IMR-90 (cell line): Measurements from ENCODE around the gene PCSK1N. TPM values are rescaled to one million over a fixed set of nuclear protein-coding genes. Genes with fewer than 3 reads are reported as not detected.

ENCODE experiments used
- ATAC-seq: fragments of 200-7000 bp; cut with Tn5 transposase; 2 replicates; pipeline ENCODE4 v1.9.1; 2020; ENCODE audit warnings: low read depth, mild to moderate bottlenecking, moderate library complexity
- BruUV-seq: library from RNA; stranded (reverse); fragments of 400-500 nt; replicated peaks from 2 replicates; lab custom pipeline; 2021; lab: Mats Ljungman, UMichigan
- CTCF ChIA-PET: fragments of 300-600 bp; formaldehyde crosslinking; extraction: SDS; loops from one replicate; lab custom pipeline; 2021; ENCODE audit warnings: antibody characterized with exemption; lab: Yijun Ruan, JAX
- POLR2A ChIA-PET: fragments of 300-600 bp; sonication (Branson Sonifier 250); formaldehyde crosslinking; loops from one replicate; lab custom pipeline; 2022; ENCODE audit warnings: antibody characterized with exemption; ENCODE audit not compliant: unreplicated experiment; lab: Charles Lee
- DNase-seq: peaks from one replicate; pipeline ENCODE4 v3.0.0; 2013
- H2AFZ ChIP-seq: replicated peaks from 2 replicates; pipeline ENCODE3; 2013; ENCODE audit warnings: low read length, mild to moderate bottlenecking; ENCODE audit not compliant: poor library complexity
- H2AK5ac ChIP-seq: 2 replicates; pipeline ENCODE4 v1.6.1; 2013; ENCODE audit warnings: low read depth, low read length, inconsistent platforms
- H2AK9ac ChIP-seq: replicated peaks from 2 replicates; pipeline ENCODE3; 2013; ENCODE audit warnings: mild to moderate bottlenecking, low read depth, low read length, moderate library complexity; ENCODE audit not compliant: poor library complexity
- H2BK120ac ChIP-seq: 2 replicates; pipeline ENCODE4 v1.6.1; 2013; ENCODE audit warnings: low read depth, low read length, inconsistent platforms
- H2BK15ac ChIP-seq: 3 replicates; pipeline ENCODE4 v1.6.1; 2013; ENCODE audit warnings: low read depth, low read length, inconsistent platforms
- H2BK20ac ChIP-seq: 2 replicates; pipeline ENCODE4 v1.6.1; 2013; ENCODE audit warnings: low read depth, mild to moderate bottlenecking, inconsistent platforms, low read length, moderate library complexity
- H2BK5ac ChIP-seq: 2 replicates; pipeline ENCODE4 v1.6.1; 2013; ENCODE audit warnings: mild to moderate bottlenecking, low read depth, low read length, inconsistent platforms; ENCODE audit not compliant: poor library complexity, severe bottlenecking
- H3K14ac ChIP-seq: replicated peaks from 2 replicates; pipeline ENCODE4 v1.6.1; 2013; ENCODE audit warnings: low read depth, low read length, inconsistent platforms
- H3K18ac ChIP-seq: 2 replicates; pipeline ENCODE4 v1.6.1; 2013; ENCODE audit warnings: low read depth, low read length, control low read depth
- H3K23ac ChIP-seq: 2 replicates; pipeline ENCODE4 v1.6.1; 2013; ENCODE audit warnings: low read depth, low read length, inconsistent platforms
- H3K27ac ChIP-seq: 2 replicates; pipeline ENCODE4 v1.5.1; 2013; ENCODE audit warnings: mild to moderate bottlenecking, control low read depth, low read length; ENCODE audit not compliant: insufficient read depth
- H3K27me3 ChIP-seq: 2 replicates; pipeline ENCODE4 v1.6.1; 2013; ENCODE audit warnings: low read length; ENCODE audit not compliant: control insufficient read depth, insufficient read depth
- H3K36me3 ChIP-seq: 2 replicates; pipeline ENCODE4 v1.6.1; 2013; ENCODE audit warnings: low read length, mixed read lengths; ENCODE audit not compliant: control insufficient read depth, insufficient read depth
- H3K4ac ChIP-seq: 2 replicates; pipeline ENCODE4 v1.6.1; 2013; ENCODE audit warnings: low read depth, low read length, inconsistent platforms
- H3K4me1 ChIP-seq: 2 replicates; pipeline ENCODE4 v1.6.1; 2013; ENCODE audit warnings: low read length, mixed read lengths; ENCODE audit not compliant: control insufficient read depth, insufficient read depth
- H3K4me2 ChIP-seq: 2 replicates; pipeline ENCODE4 v1.6.1; 2013; ENCODE audit warnings: low read depth, mild to moderate bottlenecking, control low read depth, low read length, moderate library complexity
- H3K4me3 ChIP-seq: 2 replicates; pipeline ENCODE4 v1.5.1; 2013; ENCODE audit warnings: low read depth, mild to moderate bottlenecking, control low read depth, low read length, moderate library complexity; ENCODE audit not compliant: insufficient read depth
- H3K56ac ChIP-seq: 2 replicates; pipeline ENCODE4 v1.6.1; 2013; ENCODE audit warnings: low read length, inconsistent platforms; ENCODE audit not compliant: insufficient read depth; ENCODE audit errors: extremely low read depth
- H3K79me1 ChIP-seq, 2 experiments: 2 replicates each; pipeline ENCODE4 v1.6.1; 2013; ENCODE audit warnings: low read length in 2 of 2, inconsistent platforms in 1 of 2, low read depth in 1 of 2
- H3K9ac ChIP-seq: 2 replicates; pipeline ENCODE4 v1.6.1; 2013; ENCODE audit warnings: low read depth, low read length, control low read depth
- H3K9me1 ChIP-seq: 2 replicates; pipeline ENCODE4 v1.6.1; 2013; ENCODE audit warnings: low read length, inconsistent platforms; ENCODE audit not compliant: insufficient read depth
- H3K9me3 ChIP-seq: 2 replicates; pipeline ENCODE4 v1.6.1; 2013; ENCODE audit warnings: low read length; ENCODE audit not compliant: control insufficient read depth, insufficient read depth
- H4K20me1 ChIP-seq: 2 replicates; pipeline ENCODE4 v1.6.1; 2013; ENCODE audit warnings: low read length, inconsistent platforms; ENCODE audit not compliant: insufficient read depth
- H4K5ac ChIP-seq: 2 replicates; pipeline ENCODE4 v1.6.1; 2013; ENCODE audit warnings: mild to moderate bottlenecking, low read depth, low read length, control low read depth
- H4K8ac ChIP-seq, 2 experiments: 2 replicates each; pipeline ENCODE4 v1.6.1; 2013; ENCODE audit warnings: low read depth in 2 of 2, low read length in 2 of 2, control low read depth in 1 of 2, inconsistent platforms in 1 of 2
- H4K91ac ChIP-seq: 2 replicates; pipeline ENCODE4 v1.6.1; 2013; ENCODE audit warnings: low read depth, low read length, inconsistent platforms; ENCODE audit not compliant: insufficient read depth
- BHLHE40 ChIP-seq: fragments of 150-350 bp; IDR thresholded peaks from 2 replicates; pipeline ENCODE4 v1.6.1; 2016; ENCODE audit warnings: mild to moderate bottlenecking, low read depth, low read length
- CHD1 ChIP-seq: IDR thresholded peaks from 2 replicates; pipeline ENCODE4 v1.6.1; 2012; ENCODE audit warnings: low read depth, low read length, improper control_type of control experiment
- CTCF ChIP-seq: conservative IDR thresholded peaks from 2 replicates; pipeline ENCODE4 v1.5.1; 2012; ENCODE audit warnings: mild to moderate bottlenecking, low read depth, low read length, improper control_type of control experiment
- ELK1 ChIP-seq: fragments of 150-350 bp; IDR thresholded peaks from 2 replicates; pipeline ENCODE4 v1.6.1; 2016; ENCODE audit warnings: low read depth, mild to moderate bottlenecking, low read length, moderate library complexity, borderline replicate concordance
- MAZ ChIP-seq: IDR thresholded peaks from 2 replicates; pipeline ENCODE4 v1.6.1; 2012; ENCODE audit warnings: low read depth, mild to moderate bottlenecking, low read length, improper control_type of control experiment, moderate library complexity, borderline replicate concordance
- MXI1 ChIP-seq: IDR thresholded peaks from 2 replicates; pipeline ENCODE4 v1.6.1; 2012; ENCODE audit warnings: low read depth, mild to moderate bottlenecking, low read length, moderate library complexity, borderline replicate concordance
- NFE2L2 ChIP-seq: fragments of 150-350 bp; IDR thresholded peaks from 2 replicates; pipeline ENCODE4 v1.6.1; 2016; ENCODE audit warnings: low read depth, mild to moderate bottlenecking, low read length
- RFX5 ChIP-seq: IDR thresholded peaks from 2 replicates; pipeline ENCODE4 v1.8.0; 2012; ENCODE audit warnings: low read depth, mild to moderate bottlenecking, low read length, moderate library complexity
- WGBS, 2 experiments: methylation state at CpG; one replicate each; pipeline versions ENCODE4 v1.1.5 to v1.1.7; 2013; ENCODE audit warnings: missing lambda C conversion rate in 2 of 2; ENCODE audit not compliant: insufficient read length in 1 of 2; ENCODE audit errors: extremely low coverage in 2 of 2; 5-methylcytosine and 5-hydroxymethylcytosine counted together
- dilution Hi-C: fragments of 300-500 bp; cut with HindIII; formaldehyde crosslinking; loops from one replicate; pipeline ENCODE4 v1.14.3; 2018; ENCODE audit warnings: low sequenced_read_pairs; ENCODE audit not compliant: unreplicated experiment
- in situ Hi-C: fragments of 300-500 bp; cut with MboI; formaldehyde crosslinking; loops from 3 replicates; pipeline ENCODE4 v1.14.3; 2019; ENCODE audit warnings: low sequenced_read_pairs, inconsistent platforms, mixed read lengths
- intact Hi-C: fragments of 100-400 bp; cut with micrococcal nuclease; formaldehyde crosslinking; loops from 2 replicates; pipeline ENCODE4 v1.10.0; 2022
- polyA plus RNA-seq, 3 experiments: library from polyadenylated mRNA; depleted of rRNA; stranded (reverse); fragments of >200 nt; gene quantifications; 2 replicates each; pipeline ENCODE4 v1.2.3, GENCODE V29; 2012; ENCODE audit warnings: low replicate concordance in 1 of 3
- total RNA-seq: library from RNA; depleted of rRNA; stranded (reverse); fragments of >200 nt; gene quantifications from 2 replicates; pipeline ENCODE4 v1.2.3, GENCODE V29; 2012

The PCSK1N gene
- total and polyA plus RNA-seq, 2 of the 4 experiments (the other 2 are of a cell fraction) = 0.12 TPM; not detected in 1

- Histone ChIP-seq H3K18ac (no peak overlapping the region), H4K8ac (no peak overlapping the region), H3K4me2 (no peak overlapping the region), H3K79me1 (no peaks in the 10 kb centered on the region), H3K56ac (no peak overlapping the region), H2BK15ac (no peak overlapping the region), H3K23ac (no peak overlapping the region), H3K9me1 (no peaks in the 10 kb centered on the region), H3K27ac (no peak overlapping the region), H4K91ac (no peak overlapping the region), H3K4me1 (no peaks in the 10 kb centered on the region), H4K20me1 (no peaks in the 10 kb centered on the region), H3K27me3 (peaks cover 44% of the 10 kb centered on the region), H3K9me3 (no peaks in the 10 kb centered on the region; the same call in 1 of the 2 replicates), H3K9ac (no peak overlapping the region), H2AK9ac (peak overlapping the region; percentile 31), H2BK5ac (no peak overlapping the region), H2BK120ac (no peak overlapping the region), H4K5ac (no peak overlapping the region), H3K4ac (no peak overlapping the region), H3K4me3 (no peak overlapping the region), H2AFZ (no peak overlapping the region), H3K36me3 (no peaks in the 10 kb centered on the region), H3K14ac (no peak overlapping the region), H2BK20ac (no peak overlapping the region), H2AK5ac (no peak overlapping the region)
- ChIA-PET CTCF (no interaction called here), POLR2A (no interaction called here)
- no peak for TF ChIP-seq ELK1
- TF ChIP-seq RFX5 = no peak
- TF ChIP-seq BHLHE40 = no peak
- no peak for TF ChIP-seq NFE2L2
- TF ChIP-seq CTCF = no peak
- TF ChIP-seq MXI1 = no peak
- TF ChIP-seq CHD1 = no peak
- TF ChIP-seq MAZ = no peak
- WGBS, 2 experiments = 80% methylated on average over 1 of the region's 7 CpGs; no CpG with 5 or more reads in 1 of the 2 experiments
- ATAC-seq = no peak
- intact Hi-C loops (no loop called here), dilution Hi-C loops (no loop called here), in situ Hi-C loops (no loop called here)
- BruUV-seq = no TSS peak
- DNase-seq = no peak
These were observed 1.1 kb downstream of the PCSK1N start for GRCh38 chrX:48834383-48834709.
